GM10248 (cell line): ENCODE measurements around the gene OAT.
"Not testable (repeated sequence)": the region's sequence is repeated elsewhere in the genome, so short reads cannot be mapped to it uniquely, and the experiment has no call there.

Source experiments
- CTCF ChIA-PET: fragments of 300-600 bp; sonication (Branson Sonifier 250); formaldehyde crosslinking; extraction: SDS; loops from one replicate; lab custom pipeline; 2021; ENCODE audit warnings: antibody characterized with exemption; lab: Yijun Ruan, JAX
- POLR2A ChIA-PET: fragments of 350-650 bp; sonication (Branson Sonifier 250); formaldehyde crosslinking; extraction: SDS; loops from one replicate; lab custom pipeline; 2020; ENCODE audit warnings: antibody characterized with exemption; lab: Yijun Ruan, JAX
- DNase-seq: peaks from one replicate; pipeline ENCODE4 v3.0.0; 2012; ENCODE audit errors: extremely low spot score
- TF ChIP-seq, protein P1 (sequence below): IDR thresholded peaks from 2 replicates; pipeline ENCODE4 v1.5.1; 2012; ENCODE audit warnings: mild to moderate bottlenecking, low read depth; ENCODE audit errors: extremely low read depth, missing control alignments, control extremely low read depth

Gene OAT

DNA sequence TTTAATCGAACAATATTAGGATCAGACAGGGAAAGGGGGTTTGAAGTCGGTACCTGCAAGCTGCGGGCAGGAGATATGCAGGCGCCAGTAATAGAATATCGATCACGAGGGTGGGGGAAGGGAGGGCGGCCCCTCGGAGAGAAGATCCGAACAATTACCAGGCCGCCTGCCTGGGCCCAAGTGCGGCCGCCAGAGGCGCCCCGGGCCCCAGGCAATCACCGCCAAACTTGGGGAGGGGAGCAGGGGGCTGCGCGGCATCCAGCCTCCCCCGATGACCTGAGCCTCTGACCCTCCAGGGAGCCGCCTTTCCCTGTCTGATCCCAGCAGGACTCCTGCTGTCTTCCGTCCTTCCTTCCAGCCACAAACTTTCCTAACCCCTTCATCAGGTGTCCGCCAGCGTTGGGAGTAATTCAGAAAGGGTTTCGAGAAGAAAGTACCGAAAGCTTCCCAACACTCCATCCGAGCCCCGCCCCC lies 30.0 kb upstream of the OAT start:
- DNase-seq = no peak
- ChIA-PET CTCF (no interaction called here), POLR2A (no interaction called here)
- TF ChIP-seq, protein P1, sequence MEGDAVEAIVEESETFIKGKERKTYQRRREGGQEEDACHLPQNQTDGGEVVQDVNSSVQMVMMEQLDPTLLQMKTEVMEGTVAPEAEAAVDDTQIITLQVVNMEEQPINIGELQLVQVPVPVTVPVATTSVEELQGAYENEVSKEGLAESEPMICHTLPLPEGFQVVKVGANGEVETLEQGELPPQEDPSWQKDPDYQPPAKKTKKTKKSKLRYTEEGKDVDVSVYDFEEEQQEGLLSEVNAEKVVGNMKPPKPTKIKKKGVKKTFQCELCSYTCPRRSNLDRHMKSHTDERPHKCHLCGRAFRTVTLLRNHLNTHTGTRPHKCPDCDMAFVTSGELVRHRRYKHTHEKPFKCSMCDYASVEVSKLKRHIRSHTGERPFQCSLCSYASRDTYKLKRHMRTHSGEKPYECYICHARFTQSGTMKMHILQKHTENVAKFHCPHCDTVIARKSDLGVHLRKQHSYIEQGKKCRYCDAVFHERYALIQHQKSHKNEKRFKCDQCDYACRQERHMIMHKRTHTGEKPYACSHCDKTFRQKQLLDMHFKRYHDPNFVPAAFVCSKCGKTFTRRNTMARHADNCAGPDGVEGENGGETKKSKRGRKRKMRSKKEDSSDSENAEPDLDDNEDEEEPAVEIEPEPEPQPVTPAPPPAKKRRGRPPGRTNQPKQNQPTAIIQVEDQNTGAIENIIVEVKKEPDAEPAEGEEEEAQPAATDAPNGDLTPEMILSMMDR = no peak

DNA sequence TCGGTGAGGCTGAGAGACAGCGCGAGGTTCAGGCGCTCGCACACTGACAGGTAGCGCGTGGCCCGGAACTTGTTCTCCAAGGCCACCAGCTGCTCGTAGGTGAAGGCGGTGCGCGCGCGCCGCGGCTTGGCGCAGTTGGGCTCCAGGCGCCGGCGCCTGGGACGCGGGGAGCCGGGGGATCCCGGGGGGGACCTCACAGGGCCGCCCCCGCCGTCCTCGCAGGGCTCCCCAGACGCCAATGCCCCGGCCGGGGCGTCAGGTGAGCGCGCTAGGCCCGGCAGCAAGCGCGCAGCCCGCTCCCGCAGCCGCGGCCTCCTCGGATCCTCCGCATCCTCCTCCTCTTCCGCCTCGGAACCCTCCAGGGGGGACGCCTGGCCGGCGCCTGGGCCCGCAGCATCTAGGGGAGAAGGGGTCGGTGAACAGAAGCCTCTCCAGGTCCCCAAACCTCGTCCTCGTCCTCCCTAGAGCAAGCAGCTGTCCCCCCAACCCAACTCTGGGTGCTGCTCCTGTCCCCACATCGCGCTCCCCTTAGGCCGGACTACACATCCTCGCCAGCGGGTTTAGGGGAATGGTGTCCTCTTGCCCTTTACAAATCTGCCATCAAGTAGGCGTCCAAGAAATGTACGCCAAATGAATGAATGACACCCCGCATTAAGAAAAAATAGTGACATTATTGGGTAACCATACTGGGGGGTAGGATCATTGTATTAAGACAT lies 29.2 kb upstream of the OAT start:
- POLR2A ChIA-PET = no interaction called here
- TF ChIP-seq, protein P1 = no peak
- CTCF ChIA-PET = no interaction called here
- DNase-seq = no peak

DNA sequence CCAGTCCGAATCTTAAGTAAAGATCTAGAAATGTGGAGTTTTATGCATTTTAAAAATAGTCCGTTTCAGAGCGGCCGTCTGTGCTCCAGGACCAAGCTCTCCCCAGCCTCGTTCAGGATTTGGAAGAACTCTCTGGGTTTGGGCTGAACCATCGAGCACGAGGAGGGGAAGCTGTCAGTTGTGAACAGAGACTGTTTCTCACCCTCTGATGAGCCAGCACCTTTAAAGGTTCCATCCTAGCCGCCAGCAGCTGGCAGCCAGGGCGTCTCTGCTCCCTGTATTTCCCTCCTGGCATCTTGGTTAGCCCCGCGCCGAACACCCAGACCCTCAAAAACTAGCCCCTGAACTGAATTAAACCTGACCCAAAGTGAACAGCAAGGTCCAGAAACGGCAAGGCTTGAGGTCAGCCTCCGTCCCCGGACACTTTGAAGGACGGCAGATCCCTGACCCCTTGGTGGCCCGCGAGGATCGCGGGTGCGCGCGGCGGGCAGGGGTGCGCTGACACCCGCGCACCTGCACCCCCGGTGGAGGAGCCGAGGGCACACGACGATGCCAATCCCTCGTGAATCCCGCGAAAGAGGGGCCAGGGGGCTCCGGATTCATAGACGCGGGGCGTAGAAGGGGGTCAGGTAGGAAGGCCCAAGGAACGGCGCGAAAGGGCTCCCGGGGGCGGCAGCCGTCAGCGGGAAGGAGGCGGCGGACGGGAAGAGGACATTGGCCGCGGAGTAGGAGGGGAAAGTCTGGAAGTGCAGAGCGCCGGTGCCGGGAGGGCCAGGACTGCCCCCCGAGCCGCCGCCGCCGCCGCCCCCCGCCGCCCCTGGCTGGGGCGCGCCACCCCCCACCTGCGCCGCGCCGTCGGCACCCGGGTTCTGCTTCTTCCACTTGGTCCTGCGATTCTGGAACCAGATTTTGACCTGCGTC lies 28.4 kb upstream of the OAT start:
- no peak for DNase-seq
- TF ChIP-seq, protein P1 = no peak
- POLR2A ChIA-PET = no interaction called here
- CTCF ChIA-PET = interaction anchor here (1.0 kb wide), 1 partner anchor 12 kb away, joined by 3 read pairs; no protein-coding TSS in a partner anchor

DNA sequence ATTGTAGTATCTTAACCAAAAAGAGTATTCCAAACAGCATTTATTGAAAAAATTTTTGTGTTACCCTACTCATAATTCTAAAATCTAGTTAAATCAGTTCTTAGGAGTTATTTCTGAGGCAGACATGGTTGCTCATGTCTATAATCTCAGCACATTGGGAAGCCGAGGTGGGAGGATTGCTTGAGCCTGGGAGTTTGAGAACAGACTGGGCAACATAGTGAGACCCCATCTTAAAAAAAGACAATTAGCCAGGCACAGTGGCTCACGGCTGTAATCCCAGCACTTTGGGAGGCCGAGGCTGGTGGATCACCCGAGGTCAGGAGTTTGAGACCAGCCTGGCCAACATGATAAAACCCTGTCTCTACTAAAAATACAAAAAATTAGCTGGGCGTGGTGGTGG lies 23.0 kb upstream of the OAT start:
- CTCF ChIA-PET = interaction anchor here (1.2 to 2.2 kb wide), 3 partner anchors 11 to 30 kb away, joined by 3 to 5 read pairs (median 4); partner anchors contain the start of gene LHPP
- DNase-seq, POLR2A ChIA-PET: not testable (repeated sequence)

DNA sequence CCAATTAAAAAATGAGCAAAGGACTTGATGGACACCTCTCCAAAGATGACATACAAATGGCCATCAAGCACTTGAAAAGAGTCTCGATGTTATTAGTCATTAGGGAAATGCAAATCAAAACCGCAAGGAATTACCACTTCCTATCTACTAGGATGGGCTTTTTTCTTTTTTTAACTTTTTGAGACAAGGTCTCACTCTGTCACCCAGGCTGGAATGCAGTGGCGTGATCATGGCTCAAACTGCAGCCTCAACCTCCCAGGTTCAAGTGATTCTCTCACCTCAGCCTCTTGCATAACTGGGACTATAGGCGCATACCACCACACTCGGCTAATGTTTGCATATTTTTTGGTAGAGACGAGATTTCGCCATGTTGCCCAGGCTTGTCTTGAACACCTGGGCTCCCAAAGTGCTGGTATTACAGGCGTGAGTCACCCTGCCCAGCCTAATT lies 17.5 kb upstream of the OAT start:
- ChIA-PET CTCF (no interaction called here), POLR2A (no interaction called here)
- DNase-seq = no peak
- TF ChIP-seq, protein P1 = no peak

DNA sequence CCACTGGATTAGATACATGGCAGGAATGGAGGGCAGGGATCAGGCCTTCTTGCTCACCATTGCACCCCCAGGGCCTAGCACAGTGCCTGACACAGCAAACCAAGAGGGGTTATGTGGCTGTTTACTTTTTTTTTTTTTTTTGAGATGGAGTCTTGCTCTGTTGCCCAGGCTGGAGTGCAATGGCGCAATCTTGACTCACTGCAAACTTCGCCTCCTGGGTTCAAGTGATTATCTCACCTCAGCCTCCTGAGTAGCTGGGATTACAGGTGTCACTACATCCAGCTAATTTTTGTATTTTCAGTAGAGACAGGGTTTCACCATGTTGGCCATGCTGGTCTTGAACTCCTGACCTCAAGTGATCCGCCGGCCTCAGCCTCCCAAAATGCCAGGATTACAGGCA lies 17.0 kb upstream of the OAT start:
- DNase-seq, CTCF ChIA-PET, POLR2A ChIA-PET: not testable (repeated sequence)

DNA sequence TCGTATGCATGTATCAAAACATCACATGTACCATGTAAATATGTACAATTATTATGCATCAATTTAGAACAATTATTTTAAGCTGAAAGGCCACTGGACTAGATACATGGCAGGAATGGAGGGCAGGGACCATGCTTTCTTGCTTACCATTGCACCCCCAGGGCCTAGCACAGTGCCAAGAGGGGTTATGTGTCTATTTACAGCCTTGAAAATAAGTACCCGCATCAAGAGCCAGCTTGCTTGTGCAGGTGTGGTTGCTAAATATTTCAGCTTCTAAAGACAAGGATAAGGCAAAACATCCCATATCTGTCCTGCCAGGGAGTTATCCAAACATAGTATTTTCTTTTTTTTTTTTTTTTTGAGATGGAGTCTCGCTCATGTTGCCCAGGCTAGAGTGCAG lies 14.7 kb upstream of the OAT start:
- ChIA-PET CTCF (interaction anchor here (1.0 to 2.1 kb wide), 2 partner anchors 30 to 439 kb away, joined by 4 to 5 read pairs; no protein-coding TSS in a partner anchor), POLR2A (no interaction called here)

More for the DNA sequence above, 14.7 kb upstream of the OAT start:
- DNase-seq = no peak
- TF ChIP-seq, protein P1 = no peak
